IMR-90 (cell line): Measurements from ENCODE around the gene MPL. TPM values are rescaled to one million over a fixed set of nuclear protein-coding genes. Genes with fewer than 3 reads are reported as not detected.

Experiments
- ATAC-seq: fragments of 200-7000 bp; cut with Tn5 transposase; 2 replicates; pipeline ENCODE4 v1.9.1; 2020; ENCODE audit warnings: low read depth, mild to moderate bottlenecking, moderate library complexity
- BruUV-seq: library from RNA; stranded (reverse); fragments of 400-500 nt; replicated peaks from 2 replicates; lab custom pipeline; 2021; lab: Mats Ljungman, UMichigan
- CTCF ChIA-PET: fragments of 300-600 bp; formaldehyde crosslinking; extraction: SDS; loops from one replicate; lab custom pipeline; 2021; ENCODE audit warnings: antibody characterized with exemption; lab: Yijun Ruan, JAX
- POLR2A ChIA-PET: fragments of 300-600 bp; sonication (Branson Sonifier 250); formaldehyde crosslinking; loops from one replicate; lab custom pipeline; 2022; ENCODE audit warnings: antibody characterized with exemption; ENCODE audit not compliant: unreplicated experiment; lab: Charles Lee
- DNase-seq: peaks from one replicate; pipeline ENCODE4 v3.0.0; 2013
- H2AFZ ChIP-seq: replicated peaks from 2 replicates; pipeline ENCODE3; 2013; ENCODE audit warnings: low read length, mild to moderate bottlenecking; ENCODE audit not compliant: poor library complexity
- H2AK5ac ChIP-seq: 2 replicates; pipeline ENCODE4 v1.6.1; 2013; ENCODE audit warnings: low read depth, low read length, inconsistent platforms
- H2AK9ac ChIP-seq: replicated peaks from 2 replicates; pipeline ENCODE3; 2013; ENCODE audit warnings: mild to moderate bottlenecking, low read depth, low read length, moderate library complexity; ENCODE audit not compliant: poor library complexity
- H2BK120ac ChIP-seq: 2 replicates; pipeline ENCODE4 v1.6.1; 2013; ENCODE audit warnings: low read depth, low read length, inconsistent platforms
- H2BK15ac ChIP-seq: 3 replicates; pipeline ENCODE4 v1.6.1; 2013; ENCODE audit warnings: low read depth, low read length, inconsistent platforms
- H2BK20ac ChIP-seq: 2 replicates; pipeline ENCODE4 v1.6.1; 2013; ENCODE audit warnings: low read depth, mild to moderate bottlenecking, inconsistent platforms, low read length, moderate library complexity
- H2BK5ac ChIP-seq: 2 replicates; pipeline ENCODE4 v1.6.1; 2013; ENCODE audit warnings: mild to moderate bottlenecking, low read depth, low read length, inconsistent platforms; ENCODE audit not compliant: poor library complexity, severe bottlenecking
- H3K14ac ChIP-seq: replicated peaks from 2 replicates; pipeline ENCODE4 v1.6.1; 2013; ENCODE audit warnings: low read depth, low read length, inconsistent platforms
- H3K18ac ChIP-seq: 2 replicates; pipeline ENCODE4 v1.6.1; 2013; ENCODE audit warnings: low read depth, low read length, control low read depth
- H3K23ac ChIP-seq: 2 replicates; pipeline ENCODE4 v1.6.1; 2013; ENCODE audit warnings: low read depth, low read length, inconsistent platforms
- H3K27ac ChIP-seq: 2 replicates; pipeline ENCODE4 v1.5.1; 2013; ENCODE audit warnings: mild to moderate bottlenecking, control low read depth, low read length; ENCODE audit not compliant: insufficient read depth
- H3K27me3 ChIP-seq: 2 replicates; pipeline ENCODE4 v1.6.1; 2013; ENCODE audit warnings: low read length; ENCODE audit not compliant: control insufficient read depth, insufficient read depth
- H3K36me3 ChIP-seq: 2 replicates; pipeline ENCODE4 v1.6.1; 2013; ENCODE audit warnings: low read length, mixed read lengths; ENCODE audit not compliant: control insufficient read depth, insufficient read depth
- H3K4ac ChIP-seq: 2 replicates; pipeline ENCODE4 v1.6.1; 2013; ENCODE audit warnings: low read depth, low read length, inconsistent platforms
- H3K4me1 ChIP-seq: 2 replicates; pipeline ENCODE4 v1.6.1; 2013; ENCODE audit warnings: low read length, mixed read lengths; ENCODE audit not compliant: control insufficient read depth, insufficient read depth
- H3K4me2 ChIP-seq: 2 replicates; pipeline ENCODE4 v1.6.1; 2013; ENCODE audit warnings: low read depth, mild to moderate bottlenecking, control low read depth, low read length, moderate library complexity
- H3K4me3 ChIP-seq: 2 replicates; pipeline ENCODE4 v1.5.1; 2013; ENCODE audit warnings: low read depth, mild to moderate bottlenecking, control low read depth, low read length, moderate library complexity; ENCODE audit not compliant: insufficient read depth
- H3K56ac ChIP-seq: 2 replicates; pipeline ENCODE4 v1.6.1; 2013; ENCODE audit warnings: low read length, inconsistent platforms; ENCODE audit not compliant: insufficient read depth; ENCODE audit errors: extremely low read depth
- H3K79me1 ChIP-seq, 2 experiments: 2 replicates each; pipeline ENCODE4 v1.6.1; 2013; ENCODE audit warnings: low read length in 2 of 2, inconsistent platforms in 1 of 2, low read depth in 1 of 2
- H3K9ac ChIP-seq: 2 replicates; pipeline ENCODE4 v1.6.1; 2013; ENCODE audit warnings: low read depth, low read length, control low read depth
- H3K9me1 ChIP-seq: 2 replicates; pipeline ENCODE4 v1.6.1; 2013; ENCODE audit warnings: low read length, inconsistent platforms; ENCODE audit not compliant: insufficient read depth
- H3K9me3 ChIP-seq: 2 replicates; pipeline ENCODE4 v1.6.1; 2013; ENCODE audit warnings: low read length; ENCODE audit not compliant: control insufficient read depth, insufficient read depth
- H4K20me1 ChIP-seq: 2 replicates; pipeline ENCODE4 v1.6.1; 2013; ENCODE audit warnings: low read length, inconsistent platforms; ENCODE audit not compliant: insufficient read depth
- H4K5ac ChIP-seq: 2 replicates; pipeline ENCODE4 v1.6.1; 2013; ENCODE audit warnings: mild to moderate bottlenecking, low read depth, low read length, control low read depth
- H4K8ac ChIP-seq, 2 experiments: 2 replicates each; pipeline ENCODE4 v1.6.1; 2013; ENCODE audit warnings: low read depth in 2 of 2, low read length in 2 of 2, control low read depth in 1 of 2, inconsistent platforms in 1 of 2
- H4K91ac ChIP-seq: 2 replicates; pipeline ENCODE4 v1.6.1; 2013; ENCODE audit warnings: low read depth, low read length, inconsistent platforms; ENCODE audit not compliant: insufficient read depth
- BHLHE40 ChIP-seq: fragments of 150-350 bp; IDR thresholded peaks from 2 replicates; pipeline ENCODE4 v1.6.1; 2016; ENCODE audit warnings: mild to moderate bottlenecking, low read depth, low read length
- CHD1 ChIP-seq: IDR thresholded peaks from 2 replicates; pipeline ENCODE4 v1.6.1; 2012; ENCODE audit warnings: low read depth, low read length, improper control_type of control experiment
- ELK1 ChIP-seq: fragments of 150-350 bp; IDR thresholded peaks from 2 replicates; pipeline ENCODE4 v1.6.1; 2016; ENCODE audit warnings: low read depth, mild to moderate bottlenecking, low read length, moderate library complexity, borderline replicate concordance
- FOS ChIP-seq: fragments of 150-350 bp; IDR thresholded peaks from 2 replicates; pipeline ENCODE4 v1.6.1; 2016; ENCODE audit warnings: low read depth, low read length
- MAFK ChIP-seq: IDR thresholded peaks from 2 replicates; pipeline ENCODE4 v1.6.1; 2012; ENCODE audit warnings: low read depth, low read length, improper control_type of control experiment
- MAZ ChIP-seq: IDR thresholded peaks from 2 replicates; pipeline ENCODE4 v1.6.1; 2012; ENCODE audit warnings: low read depth, mild to moderate bottlenecking, low read length, improper control_type of control experiment, moderate library complexity, borderline replicate concordance
- MXI1 ChIP-seq: IDR thresholded peaks from 2 replicates; pipeline ENCODE4 v1.6.1; 2012; ENCODE audit warnings: low read depth, mild to moderate bottlenecking, low read length, moderate library complexity, borderline replicate concordance
- NFE2L2 ChIP-seq: fragments of 150-350 bp; IDR thresholded peaks from 2 replicates; pipeline ENCODE4 v1.6.1; 2016; ENCODE audit warnings: low read depth, mild to moderate bottlenecking, low read length
- POLR2A ChIP-seq: IDR thresholded peaks from 2 replicates; pipeline ENCODE4 v1.6.1; 2012; ENCODE audit warnings: mild to moderate bottlenecking, low read depth, low read length
- RCOR1 ChIP-seq: IDR thresholded peaks from 2 replicates; pipeline ENCODE4 v1.6.1; 2012; ENCODE audit warnings: mild to moderate bottlenecking, low read length, improper control_type of control experiment; ENCODE audit not compliant: insufficient replicate concordance
- RFX5 ChIP-seq: IDR thresholded peaks from 2 replicates; pipeline ENCODE4 v1.8.0; 2012; ENCODE audit warnings: low read depth, mild to moderate bottlenecking, low read length, moderate library complexity
- SMC3 ChIP-seq: fragments of 150-350 bp; IDR thresholded peaks from 2 replicates; pipeline ENCODE4 v1.6.1; 2016; ENCODE audit warnings: low read depth, mild to moderate bottlenecking, antibody characterized with exemption, low read length, moderate library complexity
- dilution Hi-C: fragments of 300-500 bp; cut with HindIII; formaldehyde crosslinking; loops from one replicate; pipeline ENCODE4 v1.14.3; 2018; ENCODE audit warnings: low sequenced_read_pairs; ENCODE audit not compliant: unreplicated experiment
- in situ Hi-C: fragments of 300-500 bp; cut with MboI; formaldehyde crosslinking; loops from 3 replicates; pipeline ENCODE4 v1.14.3; 2019; ENCODE audit warnings: low sequenced_read_pairs, inconsistent platforms, mixed read lengths
- intact Hi-C: fragments of 100-400 bp; cut with micrococcal nuclease; formaldehyde crosslinking; loops from 2 replicates; pipeline ENCODE4 v1.10.0; 2022
- polyA plus RNA-seq, 3 experiments: library from polyadenylated mRNA; depleted of rRNA; stranded (reverse); fragments of >200 nt; gene quantifications; 2 replicates each; pipeline ENCODE4 v1.2.3, GENCODE V29; 2012; ENCODE audit warnings: low replicate concordance in 1 of 3
- total RNA-seq: library from RNA; depleted of rRNA; stranded (reverse); fragments of >200 nt; gene quantifications from 2 replicates; pipeline ENCODE4 v1.2.3, GENCODE V29; 2012

The MPL gene
- total and polyA plus RNA-seq, 2 of the 4 experiments (the other 2 are of a cell fraction): 0.12 TPM; not detected in 1

GRCh38 chr1:43325381-43325780, 12.2 kb upstream of the MPL start:
- H3K56ac ChIP-seq: no peak overlapping the region
- H3K79me1 ChIP-seq: no peaks in the 10 kb centered on the region
- no TSS peak for BruUV-seq
- H3K36me3 ChIP-seq: no peaks in the 10 kb centered on the region
- H3K9me1 ChIP-seq: peaks cover 5% of the 10 kb centered on the region; the same call in 1 of the 2 replicates
- H3K9ac ChIP-seq: no peak overlapping the region
- in situ Hi-C loops: no loop called here
- no peak overlapping the region for H3K23ac ChIP-seq
- H2BK5ac ChIP-seq: no peak overlapping the region
- ATAC-seq (no peak), DNase-seq (no peak)
- no peak overlapping the region for H2AK5ac ChIP-seq
- TF ChIP-seq POLR2A (no peak), SMC3 (no peak), BHLHE40 (no peak), MXI1 (no peak), RFX5 (no peak), ELK1 (no peak), NFE2L2 (no peak), CHD1 (no peak), MAFK (no peak), MAZ (no peak), RCOR1 (no peak), FOS (no peak)
- no peak overlapping the region for H3K4me2 ChIP-seq
- H4K5ac ChIP-seq: no peak overlapping the region
- H3K4me1 ChIP-seq: peaks cover 6% of the 10 kb centered on the region
- H3K4me3 ChIP-seq: no peak overlapping the region
- H3K27ac ChIP-seq: no peak overlapping the region
- no peak overlapping the region for H2BK20ac ChIP-seq
- ChIA-PET POLR2A (no interaction called here), CTCF (no interaction called here)
- no peak overlapping the region for H2BK120ac ChIP-seq
- H2BK15ac ChIP-seq: no peak overlapping the region
- H3K4ac ChIP-seq: no peak overlapping the region
- peaks cover 2% of the 10 kb centered on the region for H3K9me3 ChIP-seq
- no peak overlapping the region for H3K18ac ChIP-seq
- no peak overlapping the region for H3K14ac ChIP-seq
- H2AFZ ChIP-seq: no peak overlapping the region
- dilution Hi-C loops: no loop called here
- intact Hi-C loops: no loop called here
- no peak overlapping the region for H4K8ac ChIP-seq
- H3K27me3 ChIP-seq: no peaks in the 10 kb centered on the region
- H4K91ac ChIP-seq: no peak overlapping the region
- no peak overlapping the region for H2AK9ac ChIP-seq
- H4K20me1 ChIP-seq: no peaks in the 10 kb centered on the region
